ENCODE results near the gene TMEM141.
"Not testable (repeated sequence)": the region's sequence is repeated elsewhere in the genome, so short reads cannot be mapped to it uniquely, and the experiment has no call there.

Gene TMEM141

DNA sequence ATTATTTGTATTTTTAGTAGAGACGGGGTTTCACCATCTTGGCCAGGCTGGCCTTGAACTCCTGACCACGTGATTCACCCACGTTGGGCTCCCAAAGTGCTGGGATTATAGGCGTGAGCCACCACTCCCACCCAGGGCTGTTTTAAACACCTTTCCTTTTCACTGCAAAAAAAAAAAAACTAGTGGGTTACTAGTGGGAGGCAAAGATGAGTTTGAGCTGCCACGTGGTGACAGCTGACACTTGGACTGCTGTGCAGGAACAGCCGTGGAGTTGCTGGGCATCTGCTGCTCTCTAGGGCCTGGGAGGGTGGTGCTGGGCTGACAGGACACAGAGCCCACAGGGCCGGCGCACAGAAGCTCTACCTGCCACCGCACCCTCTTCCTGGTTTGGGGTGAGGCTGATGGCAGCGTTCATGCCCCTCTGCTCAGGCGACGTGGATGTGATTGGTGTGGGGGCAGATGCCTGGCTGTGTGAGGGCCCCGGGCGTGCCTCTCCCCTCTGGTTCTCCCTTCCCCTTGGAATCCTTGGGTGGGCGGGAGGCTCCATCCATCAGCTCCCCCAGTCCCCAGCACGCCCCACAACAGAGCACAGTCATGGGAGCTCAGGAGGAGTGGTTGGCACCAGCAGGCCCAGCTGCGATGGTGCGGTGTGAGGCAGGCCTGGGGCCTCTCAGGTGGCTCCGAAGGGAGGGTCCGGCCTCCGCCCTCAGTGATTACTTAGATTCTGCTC, 33.5 kb downstream of the TMEM141 start:
- Mint-ChIP-seq H3K4me1 (ENCODE audit: low read depth) (peaks cover 6% of the 10 kb centered on the region), H3K27me3 (no peaks in the 10 kb centered on the region), H3K36me3 (ENCODE audit: low read depth) (peaks cover 63% of the 10 kb centered on the region), H3K4me3 (no peak overlapping the region), H3K27ac (no peak overlapping the region), H3K9me3 (no peaks in the 10 kb centered on the region)
- no peak for DNase-seq

DNA sequence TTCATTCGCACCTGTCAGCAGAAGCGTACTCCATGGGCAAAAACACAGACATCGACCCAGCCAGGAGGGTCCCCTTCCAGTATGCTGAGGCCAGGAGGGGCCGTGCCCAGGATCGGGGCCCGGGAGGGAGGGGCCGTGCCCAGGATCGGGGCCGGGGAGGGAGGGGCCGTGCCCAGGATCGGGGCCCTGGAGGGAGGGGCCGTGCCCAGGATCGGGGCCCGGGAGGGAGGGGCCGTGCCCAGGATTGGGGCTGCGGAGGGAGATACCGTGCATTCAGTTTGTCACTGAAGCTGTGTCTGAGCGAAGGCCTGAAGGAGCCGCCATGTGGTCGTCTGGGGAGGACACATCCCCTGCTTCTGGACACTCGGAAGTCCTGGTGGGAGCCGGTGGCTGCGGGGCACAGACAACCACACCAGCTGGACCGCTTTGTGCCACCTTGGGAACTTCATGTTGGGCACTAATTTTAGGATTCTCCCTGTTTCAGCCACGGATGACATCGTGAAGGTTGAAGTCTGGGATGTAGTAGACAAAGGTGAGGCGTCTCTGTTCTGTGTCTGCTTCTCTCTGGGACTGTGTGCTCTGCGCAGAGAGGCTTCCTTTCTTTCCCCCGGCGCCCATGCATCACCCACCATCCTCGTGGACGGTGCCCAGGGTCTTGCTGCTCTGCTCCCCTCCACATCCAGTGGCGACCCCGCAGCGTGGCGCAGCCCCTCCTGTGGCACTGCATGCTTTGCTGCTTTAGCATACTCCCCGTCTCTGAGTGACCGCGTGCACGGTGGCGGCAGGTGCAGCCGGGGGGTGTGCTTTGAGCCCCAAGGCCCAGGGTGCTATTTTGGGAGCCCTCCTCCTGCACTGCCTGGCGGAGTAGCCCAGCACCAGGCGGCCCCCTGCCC, 34.4 kb downstream of the TMEM141 start:
- Mint-ChIP-seq H3K4me1 (ENCODE audit: low read depth) (peaks cover 6% of the 10 kb centered on the region), H3K4me3 (no peak overlapping the region), H3K27me3 (no peaks in the 10 kb centered on the region), H3K9me3 (no peaks in the 10 kb centered on the region), H3K27ac (no peak overlapping the region), H3K36me3 (ENCODE audit: low read depth) (peaks cover 70% of the 10 kb centered on the region)
- DNase-seq = no peak

DNA sequence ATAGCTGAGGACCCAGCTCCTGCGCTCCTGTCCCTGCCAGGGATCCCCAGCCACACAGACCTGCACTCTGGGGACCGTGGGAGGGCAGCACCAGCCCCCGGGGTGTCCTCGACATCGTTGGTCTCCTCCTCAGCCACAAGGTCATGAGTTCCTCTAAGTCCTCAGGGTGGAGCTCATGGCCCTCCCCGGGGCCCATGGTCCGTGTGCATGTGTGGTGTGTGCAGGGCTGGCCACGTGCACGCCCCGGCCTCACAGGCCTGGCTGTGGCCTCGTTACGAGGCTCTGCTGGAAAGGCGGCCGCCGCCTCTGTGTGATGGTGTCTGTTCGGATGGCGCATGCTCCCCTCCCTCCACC, 35.0 kb downstream of the TMEM141 start:
- Mint-ChIP-seq H3K27me3 (no peaks in the 10 kb centered on the region), H3K4me3 (no peak overlapping the region), H3K4me1 (ENCODE audit: low read depth) (peaks cover under 1% of the 10 kb centered on the region), H3K27ac (no peak overlapping the region), H3K9me3 (no peaks in the 10 kb centered on the region), H3K36me3 (ENCODE audit: low read depth) (peaks cover 70% of the 10 kb centered on the region)
- no peak for DNase-seq

DNA sequence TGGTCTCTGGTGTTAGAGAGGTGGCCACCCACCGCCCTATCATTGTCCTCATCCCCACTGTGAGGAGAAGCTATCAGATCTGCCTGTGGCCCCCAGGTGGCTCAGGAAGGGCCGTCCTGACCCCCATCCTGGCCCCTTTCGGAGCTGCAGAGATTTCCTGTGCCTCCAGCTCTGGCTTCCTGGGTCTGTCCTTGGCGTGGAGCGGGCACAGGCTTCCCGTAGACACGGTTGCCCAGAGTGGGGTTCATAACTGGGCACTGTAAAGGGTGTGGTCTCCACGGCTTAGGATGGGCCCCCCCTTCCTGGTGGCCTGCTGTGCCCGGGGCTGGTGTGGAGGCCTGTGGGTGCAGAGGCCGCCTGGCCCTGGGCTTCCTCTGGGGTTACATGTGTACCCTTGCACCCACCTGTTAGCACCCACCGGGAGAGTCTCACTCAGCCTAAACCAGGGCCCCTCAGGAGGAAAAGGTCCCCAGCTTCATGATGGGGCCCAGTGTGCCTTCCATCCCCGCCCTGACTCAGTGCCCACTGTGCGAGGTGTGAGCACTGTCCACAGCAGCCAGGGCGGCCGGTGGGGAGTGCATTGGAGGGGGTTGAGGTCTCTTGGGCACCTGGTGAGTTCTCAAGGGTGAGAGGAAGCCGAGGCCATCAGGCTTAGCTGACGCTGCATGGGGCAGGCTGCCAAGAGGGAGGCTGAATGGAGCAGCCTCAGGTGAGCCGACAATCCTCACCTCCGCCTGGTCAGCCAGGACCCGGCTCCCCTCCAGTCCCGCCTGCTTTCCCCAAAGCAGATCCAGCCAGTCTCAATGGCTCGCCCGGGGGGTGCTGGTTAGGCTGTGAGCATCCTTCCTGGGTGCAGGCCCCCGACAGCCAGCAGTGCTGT, 35.8 kb downstream of the TMEM141 start:
- Mint-ChIP-seq H3K27me3 (no peaks in the 10 kb centered on the region), H3K9me3 (no peaks in the 10 kb centered on the region), H3K4me1 (ENCODE audit: low read depth) (no peaks in the 10 kb centered on the region), H3K4me3 (no peak overlapping the region), H3K27ac (no peak overlapping the region), H3K36me3 (ENCODE audit: low read depth) (peaks cover 77% of the 10 kb centered on the region)
- peak; percentile 23 for DNase-seq

DNA sequence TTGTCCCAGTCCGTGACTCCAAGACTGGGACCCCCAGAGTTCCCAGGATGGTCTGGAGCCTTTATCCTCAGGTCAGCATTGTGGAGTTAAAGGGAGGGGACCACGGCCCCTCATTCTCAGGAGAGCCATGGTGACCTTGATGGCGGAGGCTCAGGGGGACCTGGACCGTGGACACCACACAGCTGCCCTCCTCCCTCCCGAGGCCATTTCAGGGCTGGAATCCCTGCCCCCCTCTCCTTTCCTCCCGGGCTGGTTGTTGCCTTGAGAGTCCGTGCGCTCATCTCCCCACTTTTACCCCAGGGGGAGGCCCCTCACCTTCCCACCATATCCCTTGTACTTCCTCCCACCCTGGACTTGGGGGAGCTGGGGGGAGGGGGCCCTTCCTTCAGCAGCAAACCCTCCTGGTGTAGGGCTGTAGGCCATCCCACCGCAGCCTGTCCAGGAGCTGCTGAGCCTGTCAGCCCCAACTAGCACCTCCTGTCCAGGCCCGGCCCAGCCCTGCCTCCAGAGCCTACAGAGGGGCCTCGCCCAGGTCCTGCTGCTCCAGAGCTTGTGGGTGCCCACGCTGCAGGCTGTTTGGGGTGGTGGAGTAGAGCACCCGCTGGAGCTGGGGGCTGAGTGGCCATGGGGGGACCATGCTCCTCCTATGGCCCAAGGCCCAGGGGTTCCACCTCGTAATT, 36.8 kb downstream of the TMEM141 start:
- H3K9me3 Mint-ChIP-seq = no peaks in the 10 kb centered on the region
- H3K4me1 Mint-ChIP-seq (ENCODE audit: low read depth) = no peaks in the 10 kb centered on the region
- no peak for DNase-seq
- H3K36me3 Mint-ChIP-seq (ENCODE audit: low read depth) = peaks cover 85% of the 10 kb centered on the region
- H3K4me3 Mint-ChIP-seq = no peak overlapping the region
- no peak overlapping the region for H3K27ac Mint-ChIP-seq
- H3K27me3 Mint-ChIP-seq = no peaks in the 10 kb centered on the region

DNA sequence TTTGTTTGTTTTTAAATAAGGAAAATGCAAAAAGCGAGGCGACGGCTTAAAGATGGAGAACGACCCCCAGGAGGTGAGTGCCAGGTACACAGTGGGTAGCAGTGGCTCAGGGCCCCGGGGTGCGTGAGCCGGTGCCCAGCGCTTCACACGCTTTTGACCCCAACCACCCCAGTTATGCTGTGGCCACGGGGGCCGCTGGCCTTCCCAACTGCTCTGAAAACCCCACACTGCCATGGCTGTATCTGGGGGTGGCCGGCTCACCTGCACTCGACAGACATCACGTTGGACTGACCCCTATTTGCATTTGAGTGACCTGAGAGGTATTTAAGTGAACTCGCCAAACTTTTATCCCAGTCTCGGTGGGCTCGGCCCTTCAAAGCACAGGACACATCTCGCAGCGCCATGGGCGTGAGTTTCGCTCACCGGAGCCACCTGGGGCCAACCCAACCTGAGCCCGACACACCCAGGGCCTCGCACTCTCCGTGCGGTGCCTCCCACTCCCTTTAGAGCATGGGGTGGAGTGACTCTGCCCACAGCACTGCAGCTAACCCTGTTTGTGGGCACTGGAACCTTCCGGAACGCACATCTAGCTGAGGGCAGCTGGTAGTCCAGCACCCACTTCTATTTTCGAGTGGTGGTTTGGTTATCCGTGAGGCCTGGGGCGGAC, 37.5 kb downstream of the TMEM141 start:
- peaks cover 81% of the 10 kb centered on the region for H3K36me3 Mint-ChIP-seq (ENCODE audit: low read depth)
- H3K27ac Mint-ChIP-seq = no peak overlapping the region
- no peaks in the 10 kb centered on the region for H3K9me3 Mint-ChIP-seq
- DNase-seq = no peak
- no peaks in the 10 kb centered on the region for H3K4me1 Mint-ChIP-seq (ENCODE audit: low read depth)
- H3K4me3 Mint-ChIP-seq = no peak overlapping the region
- H3K27me3 Mint-ChIP-seq = no peaks in the 10 kb centered on the region

DNA sequence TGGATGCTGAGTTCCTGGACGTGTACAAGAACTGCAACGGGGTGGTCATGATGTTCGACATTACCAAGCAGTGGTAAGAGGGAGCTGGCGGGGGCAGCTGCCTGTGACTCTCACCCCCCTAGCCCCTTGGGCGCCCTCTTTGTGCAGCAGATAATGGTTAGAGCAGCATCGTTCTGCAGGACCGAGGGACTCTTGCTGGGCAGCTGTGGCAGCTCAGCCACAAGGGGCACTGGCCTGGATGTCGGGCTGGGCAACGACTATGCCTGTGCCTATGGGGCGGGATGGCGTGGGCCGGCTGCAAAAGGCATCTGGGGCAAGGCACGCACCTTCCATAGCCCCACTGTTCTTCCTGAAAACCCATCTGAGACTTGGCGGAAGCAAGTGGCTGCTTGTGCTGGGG, 38.3 kb downstream of the TMEM141 start:
- H3K27ac Mint-ChIP-seq = no peak overlapping the region
- peaks cover 81% of the 10 kb centered on the region for H3K36me3 Mint-ChIP-seq (ENCODE audit: low read depth)

DNA sequence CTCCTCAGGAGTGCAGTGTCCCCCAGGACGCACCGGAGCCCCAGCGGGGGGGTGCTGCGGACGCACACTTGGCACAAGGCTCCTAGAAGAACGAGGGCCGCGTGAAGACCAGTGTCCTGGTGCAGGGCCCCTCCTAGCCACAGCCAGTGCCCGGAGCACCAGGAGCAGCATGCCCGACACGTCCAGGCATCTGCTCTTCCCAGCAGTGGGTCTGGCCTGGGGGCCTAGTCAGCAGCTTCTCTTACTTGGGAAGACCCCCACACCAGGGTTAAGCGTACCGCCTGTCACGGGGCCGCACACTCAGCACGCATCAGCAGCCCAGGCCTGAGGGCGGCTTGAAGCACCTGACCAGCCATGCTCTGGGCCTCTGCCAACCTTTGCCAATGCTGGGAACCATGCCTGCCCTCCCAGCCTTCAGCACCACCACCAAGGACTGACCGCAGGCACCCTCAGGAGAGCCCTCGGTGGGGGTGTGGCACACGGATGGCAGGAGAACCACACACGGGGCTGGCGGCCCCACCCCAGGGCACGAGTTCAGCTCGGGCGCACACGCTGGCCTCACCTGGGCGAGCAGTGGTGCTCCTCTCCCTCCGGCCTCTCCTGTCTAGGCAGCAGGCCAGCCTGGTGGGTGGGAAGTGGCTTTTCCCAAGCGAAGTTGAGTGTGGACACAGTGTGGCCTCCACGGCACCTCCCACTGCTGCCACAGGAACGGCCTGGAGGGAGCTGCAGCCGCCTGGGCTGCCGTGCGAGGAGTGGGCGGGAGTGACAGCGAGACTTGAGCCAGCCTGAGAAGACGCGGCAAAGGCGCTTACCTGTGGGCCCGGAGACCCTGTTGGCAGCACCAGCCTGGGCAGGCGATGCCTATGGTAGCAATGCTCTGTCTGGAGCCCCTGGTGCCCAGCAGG, 39.1 kb downstream of the TMEM141 start:
- H3K36me3 Mint-ChIP-seq (ENCODE audit: low read depth) = peaks cover 75% of the 10 kb centered on the region
- H3K9me3 Mint-ChIP-seq = no peaks in the 10 kb centered on the region
- no peak overlapping the region for H3K27ac Mint-ChIP-seq
- H3K4me3 Mint-ChIP-seq = no peak overlapping the region
- no peak for DNase-seq
- H3K4me1 Mint-ChIP-seq (ENCODE audit: low read depth) = no peaks in the 10 kb centered on the region
- no peaks in the 10 kb centered on the region for H3K27me3 Mint-ChIP-seq

More for the DNA sequence above, 38.3 kb downstream of the TMEM141 start:
- no peaks in the 10 kb centered on the region for H3K4me1 Mint-ChIP-seq (ENCODE audit: low read depth)
- no peak overlapping the region for H3K4me3 Mint-ChIP-seq
- no peaks in the 10 kb centered on the region for H3K27me3 Mint-ChIP-seq
- DNase-seq = no peak
- no peaks in the 10 kb centered on the region for H3K9me3 Mint-ChIP-seq

DNA sequence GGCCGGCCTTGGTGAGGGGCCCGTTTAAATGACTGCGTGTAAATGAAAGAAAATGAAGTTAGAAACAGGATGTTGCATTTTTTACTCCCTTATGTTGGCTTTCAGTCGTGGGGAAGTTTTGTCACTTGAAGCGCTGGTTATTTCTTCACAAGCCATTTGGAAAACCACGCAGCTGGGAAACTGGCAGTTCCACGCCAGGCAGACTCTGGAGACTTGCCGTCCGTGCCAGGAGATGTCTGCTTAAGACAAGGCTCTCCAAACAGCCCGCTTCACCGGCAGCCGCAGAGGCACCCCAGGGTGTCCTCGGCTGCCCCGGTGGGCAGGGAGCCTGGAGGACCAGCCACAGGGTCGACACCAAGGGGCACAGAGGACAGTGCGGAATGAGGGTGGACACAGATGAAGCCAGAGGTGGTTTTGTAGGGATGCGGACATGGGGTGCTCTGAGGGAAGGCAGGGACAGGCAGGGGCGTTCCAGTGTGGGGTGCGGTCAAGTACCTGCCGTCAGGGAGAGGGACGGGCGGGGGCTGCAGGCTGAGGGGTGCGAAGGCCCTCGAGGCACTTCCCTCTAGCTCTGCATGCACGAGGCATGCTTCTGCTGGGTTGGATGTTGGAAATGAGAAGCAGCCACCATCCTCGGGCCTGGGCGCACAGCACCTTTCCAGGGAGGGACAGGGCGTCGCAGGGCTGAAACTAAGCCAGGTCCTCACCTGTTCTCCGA, 40.0 kb downstream of the TMEM141 start:
- H3K9me3 Mint-ChIP-seq = no peaks in the 10 kb centered on the region
- no peaks in the 10 kb centered on the region for H3K4me1 Mint-ChIP-seq (ENCODE audit: low read depth)
- H3K4me3 Mint-ChIP-seq = no peak overlapping the region
- peaks cover 74% of the 10 kb centered on the region for H3K36me3 Mint-ChIP-seq (ENCODE audit: low read depth)
- H3K27ac Mint-ChIP-seq = no peak overlapping the region
- H3K27me3 Mint-ChIP-seq = no peaks in the 10 kb centered on the region
- DNase-seq = no peak

DNA sequence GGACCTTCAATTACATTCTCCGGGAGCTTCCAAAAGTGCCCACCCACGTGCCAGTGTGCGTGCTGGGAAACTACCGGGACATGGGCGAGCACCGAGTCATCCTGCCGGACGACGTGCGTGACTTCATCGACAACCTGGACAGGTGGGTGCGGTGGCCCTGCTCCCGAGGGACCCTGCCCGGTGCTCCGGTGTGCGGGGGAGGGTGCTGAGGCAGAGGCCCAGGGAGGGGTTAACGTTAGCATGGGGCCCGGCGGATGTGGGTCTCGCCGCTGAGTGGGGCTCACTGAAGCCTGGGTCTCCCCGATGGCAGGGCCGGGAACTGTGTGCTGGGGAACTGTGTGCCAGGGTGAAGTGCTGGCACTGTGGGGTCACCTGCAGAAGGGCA, 40.6 kb downstream of the TMEM141 start:
- Mint-ChIP-seq H3K4me3 (no peak overlapping the region), H3K4me1 (ENCODE audit: low read depth) (no peaks in the 10 kb centered on the region), H3K9me3 (no peaks in the 10 kb centered on the region), H3K27ac (no peak overlapping the region), H3K36me3 (ENCODE audit: low read depth) (peaks cover 72% of the 10 kb centered on the region), H3K27me3 (no peaks in the 10 kb centered on the region)
- no peak for DNase-seq

DNA sequence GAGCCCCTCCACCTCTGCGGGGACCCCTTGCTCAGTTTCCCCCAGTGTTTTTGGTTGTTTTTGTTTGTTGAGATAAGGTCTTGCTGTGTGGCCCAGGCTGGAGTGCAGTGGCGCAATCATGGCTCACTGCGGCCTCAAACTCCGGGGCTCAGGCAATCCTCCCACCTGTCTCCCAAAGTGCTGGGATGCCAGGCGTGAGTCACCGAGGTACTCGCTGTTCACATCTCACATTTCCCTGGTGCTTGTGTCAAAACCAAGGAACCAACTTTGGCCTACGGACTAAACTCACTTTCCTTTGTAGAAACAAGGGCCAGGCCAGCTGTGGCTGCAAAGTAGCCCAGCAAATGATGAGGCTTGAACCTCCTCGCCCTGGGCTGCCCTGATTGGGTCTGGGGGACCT, 41.4 kb downstream of the TMEM141 start:
- Mint-ChIP-seq H3K9me3 (no peaks in the 10 kb centered on the region), H3K4me3 (no peak overlapping the region), H3K27ac (no peak overlapping the region), H3K36me3 (ENCODE audit: low read depth) (peaks cover 69% of the 10 kb centered on the region), H3K27me3 (no peaks in the 10 kb centered on the region), H3K4me1 (ENCODE audit: low read depth) (no peaks in the 10 kb centered on the region)
- no peak for DNase-seq

DNA sequence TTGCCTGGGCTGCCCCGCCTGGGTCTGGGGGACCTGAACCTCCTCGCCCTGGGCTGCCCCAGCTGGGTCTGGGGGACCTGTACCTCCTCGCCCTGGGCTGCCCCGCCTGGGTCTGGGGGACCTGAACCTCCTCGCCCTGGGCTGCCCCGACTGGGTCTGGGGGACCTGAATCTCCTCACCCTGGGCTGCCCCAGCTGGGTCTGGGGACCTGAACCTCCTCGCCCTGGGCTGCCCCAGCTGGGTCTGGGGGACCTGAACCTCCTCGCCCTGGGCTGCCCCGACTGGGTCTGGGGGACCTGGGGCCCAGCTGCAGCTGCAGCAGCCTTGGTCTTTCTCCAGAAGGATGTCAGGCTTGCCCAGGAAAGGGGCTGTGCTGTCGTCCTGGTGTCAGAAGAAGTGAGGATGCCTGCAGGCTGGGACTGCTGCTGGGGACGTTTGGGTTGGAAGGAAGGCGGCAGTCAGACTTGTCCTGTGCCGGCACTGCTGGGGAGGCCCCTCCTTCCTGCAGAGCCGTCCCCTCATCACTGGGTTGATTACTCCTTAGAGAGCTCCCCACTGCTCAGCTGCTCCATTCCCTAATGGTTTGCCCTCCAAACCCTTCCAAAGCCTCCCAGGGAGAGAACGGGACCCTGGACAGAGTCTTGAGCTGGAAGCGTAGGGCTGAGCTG, 42.4 kb downstream of the TMEM141 start:
- DNase-seq; H3K27ac Mint-ChIP-seq; H3K9me3 Mint-ChIP-seq; H3K4me1 Mint-ChIP-seq (ENCODE audit: low read depth); H3K27me3 Mint-ChIP-seq; H3K4me3 Mint-ChIP-seq: not testable (repeated sequence)
- peaks cover 67% of the 10 kb centered on the region for H3K36me3 Mint-ChIP-seq (ENCODE audit: low read depth)

All from activated T-cell treated with anti-CD3 and anti-CD28 coated beads, Interleukin-2, amount 50 U/mL, for 24 hours (primary cell).